Fibroblast of skin of right biceps (primary cell): Measurements from ENCODE around the gene CXCL10.
"Not testable (repeated sequence)": the region's sequence is repeated elsewhere in the genome, so short reads cannot be mapped to it uniquely, and the experiment has no call there.

Source experiments
- DNase-seq: peaks from one replicate; pipeline ENCODE4 v3.0.0-alpha.2; 2013

CXCL10 gene

GRCh38 chr4:76024065-76024464, 768 bp upstream of the CXCL10 start:
- DNase-seq, result no peak

GRCh38 chr4:76022677-76023076, 620 bp downstream of the CXCL10 start:
- no peak for DNase-seq

- no peak for DNase-seq
These were observed 1.3 kb downstream of the CXCL10 start for GRCh38 chr4:76022031-76022430.

- no peak for DNase-seq
These were observed 6.1 kb downstream of the CXCL10 start for GRCh38 chr4:76017056-76017686.

GRCh38 chr4:76016393-76016792, 6.9 kb downstream of the CXCL10 start:
- DNase-seq, result no peak

- DNase-seq, result no peak
These were observed 9.8 kb downstream of the CXCL10 start for GRCh38 chr4:76013540-76013939.

- DNase-seq, result peak; percentile 31
These were observed 10.9 kb downstream of the CXCL10 start for GRCh38 chr4:76012388-76012801.

- DNase-seq, result peak; percentile 82
These were observed 11.5 kb downstream of the CXCL10 start for GRCh38 chr4:76011700-76012387.

- DNase-seq, result no peak
These were observed 12.2 kb downstream of the CXCL10 start for GRCh38 chr4:76011018-76011670.

GRCh38 chr4:76010576-76010975, 12.7 kb downstream of the CXCL10 start:
- DNase-seq, result no peak

GRCh38 chr4:76009311-76009710, 14.0 kb downstream of the CXCL10 start:
- DNase-seq, result no peak

GRCh38 chr4:76007089-76007862, 16.0 kb downstream of the CXCL10 start, which contains the start of gene CXCL9:
Gene CXCL9 (minus strand): TSS chr4:76007509. CDS start chr4:76007449, 60 bp downstream.
- no peak for DNase-seq

GRCh38 chr4:76003620-76004019, 19.7 kb downstream of the CXCL10 start:
- DNase-seq, result no peak

- no peak for DNase-seq
These were observed 20.3 kb downstream of the CXCL10 start for GRCh38 chr4:76003035-76003434.

GRCh38 chr4:76002176-76002575, 21.1 kb downstream of the CXCL10 start:
- peak; percentile 20 for DNase-seq

GRCh38 chr4:76001700-76002099, 21.6 kb downstream of the CXCL10 start:
- DNase-seq, result no peak

GRCh38 chr4:76000279-76000678, 23.0 kb downstream of the CXCL10 start:
- no peak for DNase-seq

GRCh38 chr4:75998525-75999147, 24.7 kb downstream of the CXCL10 start:
- DNase-seq, result not testable (repeated sequence)

- DNase-seq, result no peak
These were observed 25.4 kb downstream of the CXCL10 start for GRCh38 chr4:75997946-75998345.

GRCh38 chr4:75997081-75997480, 26.2 kb downstream of the CXCL10 start:
- no peak for DNase-seq

GRCh38 chr4:75995727-75996126, 27.6 kb downstream of the CXCL10 start:
- DNase-seq, result peak; percentile 41

- no peak for DNase-seq
These were observed 30.8 kb downstream of the CXCL10 start for GRCh38 chr4:75992462-75992861.
